MG63 (cell line): ENCODE measurements around the gene HOXA6. TPM values are rescaled to one million over a fixed set of nuclear protein-coding genes. Genes with fewer than 3 reads are reported as not detected.

Source experiments
- DNase-seq: peaks from one replicate; pipeline ENCODE4 v3.0.0-alpha.2; 2020
- H3K27me3 ChIP-seq: fragments of 250-450 bp; sonication (Bioruptor Pico); 2 replicates; pipeline ENCODE4 v1.5.1; 2020; ENCODE audit warnings: mild to moderate bottlenecking, moderate library complexity
- H3K36me3 ChIP-seq: fragments of 250-450 bp; sonication (Bioruptor Pico); 2 replicates; pipeline ENCODE4 v1.5.1; 2020; ENCODE audit warnings: mild to moderate bottlenecking, moderate library complexity
- H3K4me3 ChIP-seq: fragments of 250-450 bp; sonication (Bioruptor Pico); 2 replicates; pipeline ENCODE4 v1.5.1; 2020; ENCODE audit warnings: mild to moderate bottlenecking, moderate library complexity
- H3K9me3 ChIP-seq: fragments of 250-450 bp; sonication (Bioruptor Pico); 2 replicates; pipeline ENCODE4 v1.5.1; 2020; ENCODE audit warnings: mild to moderate bottlenecking, moderate library complexity
- total RNA-seq: library from RNA; depleted of rRNA; stranded (reverse); fragments of >200 nt; shearing (Covaris generic); gene quantifications from 2 replicates; pipeline ENCODE4 v1.2.3, GENCODE V29; 2014; ENCODE audit warnings: low replicate concordance; rRNA removed

HOXA6 gene
- total RNA-seq, result 0.82 and 5.1 TPM in 2 replicates

- Histone ChIP-seq H3K36me3 (peaks cover 14% of the 10 kb centered on the region; the same call in 1 of the 2 replicates), H3K9me3 (no peaks in the 10 kb centered on the region), H3K27me3 (no peaks in the 10 kb centered on the region), H3K4me3 (peak within 1 kb of the TSS; percentile 53; the same call in 1 of the 2 replicates)
- DNase-seq, result no peak
These were observed at the start of gene HOXA6 for GRCh38 chr7:27147199-27148030. Gene HOXA6 (minus strand): TSS chr7:27147774. CDS start chr7:27147749, 25 bp downstream.

GRCh38 chr7:27196287-27196767, 48.8 kb upstream of the HOXA6 start:
- DNase-seq, result peak; percentile 50
- Histone ChIP-seq H3K27me3 (peaks cover 11% of the 10 kb centered on the region; the same call in 1 of the 2 replicates), H3K9me3 (no peaks in the 10 kb centered on the region), H3K36me3 (no peaks in the 10 kb centered on the region), H3K4me3 (no peak overlapping the region)

- H3K4me3 ChIP-seq, result no peak overlapping the region
- H3K27me3 ChIP-seq, result peaks cover 11% of the 10 kb centered on the region; the same call in 1 of the 2 replicates
- DNase-seq, result no peak
- no peaks in the 10 kb centered on the region for H3K36me3 ChIP-seq
- H3K9me3 ChIP-seq, result no peaks in the 10 kb centered on the region
These were observed 47.3 kb upstream of the HOXA6 start for GRCh38 chr7:27194686-27195379.

GRCh38 chr7:27194002-27194352, 46.4 kb upstream of the HOXA6 start:
- H3K36me3 ChIP-seq, result no peaks in the 10 kb centered on the region
- peaks cover 9% of the 10 kb centered on the region; the same call in 1 of the 2 replicates for H3K27me3 ChIP-seq
- DNase-seq, result no peak
- no peak overlapping the region for H3K4me3 ChIP-seq
- H3K9me3 ChIP-seq, result no peaks in the 10 kb centered on the region

GRCh38 chr7:27193335-27194001, 45.9 kb upstream of the HOXA6 start:
- Histone ChIP-seq H3K9me3 (no peaks in the 10 kb centered on the region), H3K36me3 (no peaks in the 10 kb centered on the region), H3K27me3 (peaks cover 7% of the 10 kb centered on the region; the same call in 1 of the 2 replicates), H3K4me3 (no peak overlapping the region)
- no peak for DNase-seq

GRCh38 chr7:27192546-27193334, 45.2 kb upstream of the HOXA6 start:
- Histone ChIP-seq H3K36me3 (no peaks in the 10 kb centered on the region), H3K4me3 (no peak overlapping the region), H3K27me3 (peaks cover 4% of the 10 kb centered on the region; the same call in 1 of the 2 replicates), H3K9me3 (no peaks in the 10 kb centered on the region)
- DNase-seq, result no peak

- Histone ChIP-seq H3K4me3 (no peak overlapping the region), H3K9me3 (no peaks in the 10 kb centered on the region), H3K27me3 (no peaks in the 10 kb centered on the region; the same call in 1 of the 2 replicates), H3K36me3 (no peaks in the 10 kb centered on the region)
- DNase-seq, result no peak
These were observed 44.4 kb upstream of the HOXA6 start for GRCh38 chr7:27191833-27192545.

- Histone ChIP-seq H3K27me3 (no peaks in the 10 kb centered on the region), H3K4me3 (no peak overlapping the region), H3K36me3 (no peaks in the 10 kb centered on the region), H3K9me3 (no peaks in the 10 kb centered on the region)
- DNase-seq, result no peak
These were observed 43.7 kb upstream of the HOXA6 start for GRCh38 chr7:27191161-27191731.

- Histone ChIP-seq H3K36me3 (no peaks in the 10 kb centered on the region), H3K4me3 (no peak overlapping the region), H3K9me3 (no peaks in the 10 kb centered on the region), H3K27me3 (no peaks in the 10 kb centered on the region)
- no peak for DNase-seq
These were observed 42.6 kb upstream of the HOXA6 start for GRCh38 chr7:27189997-27190748.

- Histone ChIP-seq H3K9me3 (no peaks in the 10 kb centered on the region), H3K36me3 (no peaks in the 10 kb centered on the region), H3K4me3 (no peak overlapping the region), H3K27me3 (no peaks in the 10 kb centered on the region)
- DNase-seq, result no peak
These were observed 41.9 kb upstream of the HOXA6 start for GRCh38 chr7:27189295-27189996.

GRCh38 chr7:27188386-27189294, 41.1 kb upstream of the HOXA6 start:
- H3K36me3 ChIP-seq, result no peaks in the 10 kb centered on the region
- no peak for DNase-seq
- no peak overlapping the region for H3K4me3 ChIP-seq
- H3K27me3 ChIP-seq, result no peaks in the 10 kb centered on the region
- no peaks in the 10 kb centered on the region for H3K9me3 ChIP-seq

- no peaks in the 10 kb centered on the region for H3K27me3 ChIP-seq
- H3K4me3 ChIP-seq, result no peak overlapping the region
- no peaks in the 10 kb centered on the region for H3K36me3 ChIP-seq
- DNase-seq, result no peak
- H3K9me3 ChIP-seq, result no peaks in the 10 kb centered on the region
These were observed 40.2 kb upstream of the HOXA6 start for GRCh38 chr7:27187475-27188385.
